ENCODE measurements around the gene NOMO2.
"Not testable (repeated sequence)": the region's sequence is repeated elsewhere in the genome, so short reads cannot be mapped to it uniquely, and the experiment has no call there.

- TF ChIP-seq EZH2 (IDR thresholded peaks at IDR 0.05; ENCODE audit: low read length); CTCF (optimal IDR thresholded peaks at IDR 0.05 in 1 of 3, IDR thresholded peaks at IDR 0.05 in 1 of 3, conservative IDR thresholded peaks at IDR 0.05 in 1 of 3; ENCODE audit: extremely low read depth in 1 of 3, insufficient read depth in 2 of 3, low read length in 3 of 3): not testable (repeated sequence)
Observed at GRCh38 chr16:18518536-18519283, 43.2 kb downstream of the NOMO2 start.
